GM13977 (cell line): Measurements from ENCODE around the gene SLC49A4.
"Not testable (repeated sequence)": the region's sequence is repeated elsewhere in the genome, so short reads cannot be mapped to it uniquely, and the experiment has no call there.

ENCODE experiments used
- DNase-seq: peaks from one replicate; pipeline ENCODE4 v3.0.0; 2012; ENCODE audit warnings: low spot score
- in situ Hi-C: fragments of 300-500 bp; cut with MboI; formaldehyde crosslinking; loops from one replicate; pipeline ENCODE4 v1.12.0; 2022; ENCODE audit warnings: low sequenced_read_pairs, low pct_unique_long_range_greater_than_20kb, mixed read lengths, inconsistent platforms; ENCODE audit not compliant: unreplicated experiment
- TF ChIP-seq, protein P1 (sequence below): IDR thresholded peaks from 2 replicates; pipeline ENCODE4 v1.5.1; 2012; ENCODE audit warnings: mild to moderate bottlenecking, control low read depth; ENCODE audit not compliant: insufficient read depth; ENCODE audit errors: extremely low read depth, missing control alignments

The SLC49A4 gene, protein sequence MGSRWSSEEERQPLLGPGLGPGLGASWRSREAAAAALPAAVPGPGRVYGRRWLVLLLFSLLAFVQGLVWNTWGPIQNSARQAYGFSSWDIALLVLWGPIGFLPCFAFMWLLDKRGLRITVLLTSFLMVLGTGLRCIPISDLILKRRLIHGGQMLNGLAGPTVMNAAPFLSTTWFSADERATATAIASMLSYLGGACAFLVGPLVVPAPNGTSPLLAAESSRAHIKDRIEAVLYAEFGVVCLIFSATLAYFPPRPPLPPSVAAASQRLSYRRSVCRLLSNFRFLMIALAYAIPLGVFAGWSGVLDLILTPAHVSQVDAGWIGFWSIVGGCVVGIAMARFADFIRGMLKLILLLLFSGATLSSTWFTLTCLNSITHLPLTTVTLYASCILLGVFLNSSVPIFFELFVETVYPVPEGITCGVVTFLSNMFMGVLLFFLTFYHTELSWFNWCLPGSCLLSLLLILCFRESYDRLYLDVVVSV

DNA sequence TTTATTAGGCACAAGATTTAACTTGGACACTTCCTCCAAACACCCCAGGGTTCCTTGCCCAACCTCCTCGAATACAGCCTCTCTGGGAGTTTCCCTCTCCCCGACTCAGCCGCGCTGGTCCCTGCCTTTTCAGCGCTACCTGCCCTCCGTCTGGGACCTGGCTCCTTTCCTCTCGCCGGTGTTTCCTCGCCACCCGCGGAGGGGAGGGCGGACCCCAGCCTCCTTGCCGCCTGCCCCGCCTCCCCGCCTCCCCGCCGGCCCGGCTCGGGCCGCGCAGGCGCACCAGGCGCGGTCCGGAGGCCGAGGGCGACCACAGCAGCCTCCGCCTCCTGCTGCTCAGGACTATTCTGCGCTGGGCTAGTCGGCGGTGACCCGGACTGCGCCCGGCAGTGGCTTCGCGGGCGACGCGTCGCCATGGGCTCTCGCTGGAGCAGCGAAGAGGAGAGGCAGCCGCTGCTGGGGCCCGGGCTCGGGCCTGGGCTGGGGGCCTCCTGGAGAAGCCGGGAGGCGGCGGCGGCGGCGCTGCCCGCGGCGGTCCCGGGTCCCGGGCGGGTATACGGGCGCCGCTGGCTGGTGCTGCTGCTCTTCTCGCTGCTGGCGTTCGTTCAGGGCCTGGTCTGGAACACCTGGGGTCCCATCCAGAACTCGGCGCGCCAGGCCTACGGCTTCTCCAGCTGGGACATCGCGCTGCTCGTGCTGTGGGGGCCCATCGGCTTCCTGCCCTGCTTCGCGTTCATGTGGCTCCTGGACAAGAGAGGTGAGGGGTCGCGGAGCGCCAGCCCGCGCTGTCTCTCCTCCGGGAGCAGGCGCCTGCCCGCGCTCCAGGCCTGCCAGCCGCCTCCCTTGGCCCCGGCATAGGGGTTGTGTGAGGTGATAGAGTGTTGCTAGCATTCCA lies at the start of gene SLC49A4:
SLC49A4 (plus strand) TSS at position 291 of the 895 bp plus-strand sequence; CDS start at position 415, 124 bp downstream.
- peak; percentile 95 for DNase-seq
- in situ Hi-C loops: no loop called here
- TF ChIP-seq, protein P1, sequence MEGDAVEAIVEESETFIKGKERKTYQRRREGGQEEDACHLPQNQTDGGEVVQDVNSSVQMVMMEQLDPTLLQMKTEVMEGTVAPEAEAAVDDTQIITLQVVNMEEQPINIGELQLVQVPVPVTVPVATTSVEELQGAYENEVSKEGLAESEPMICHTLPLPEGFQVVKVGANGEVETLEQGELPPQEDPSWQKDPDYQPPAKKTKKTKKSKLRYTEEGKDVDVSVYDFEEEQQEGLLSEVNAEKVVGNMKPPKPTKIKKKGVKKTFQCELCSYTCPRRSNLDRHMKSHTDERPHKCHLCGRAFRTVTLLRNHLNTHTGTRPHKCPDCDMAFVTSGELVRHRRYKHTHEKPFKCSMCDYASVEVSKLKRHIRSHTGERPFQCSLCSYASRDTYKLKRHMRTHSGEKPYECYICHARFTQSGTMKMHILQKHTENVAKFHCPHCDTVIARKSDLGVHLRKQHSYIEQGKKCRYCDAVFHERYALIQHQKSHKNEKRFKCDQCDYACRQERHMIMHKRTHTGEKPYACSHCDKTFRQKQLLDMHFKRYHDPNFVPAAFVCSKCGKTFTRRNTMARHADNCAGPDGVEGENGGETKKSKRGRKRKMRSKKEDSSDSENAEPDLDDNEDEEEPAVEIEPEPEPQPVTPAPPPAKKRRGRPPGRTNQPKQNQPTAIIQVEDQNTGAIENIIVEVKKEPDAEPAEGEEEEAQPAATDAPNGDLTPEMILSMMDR: no peak

DNA sequence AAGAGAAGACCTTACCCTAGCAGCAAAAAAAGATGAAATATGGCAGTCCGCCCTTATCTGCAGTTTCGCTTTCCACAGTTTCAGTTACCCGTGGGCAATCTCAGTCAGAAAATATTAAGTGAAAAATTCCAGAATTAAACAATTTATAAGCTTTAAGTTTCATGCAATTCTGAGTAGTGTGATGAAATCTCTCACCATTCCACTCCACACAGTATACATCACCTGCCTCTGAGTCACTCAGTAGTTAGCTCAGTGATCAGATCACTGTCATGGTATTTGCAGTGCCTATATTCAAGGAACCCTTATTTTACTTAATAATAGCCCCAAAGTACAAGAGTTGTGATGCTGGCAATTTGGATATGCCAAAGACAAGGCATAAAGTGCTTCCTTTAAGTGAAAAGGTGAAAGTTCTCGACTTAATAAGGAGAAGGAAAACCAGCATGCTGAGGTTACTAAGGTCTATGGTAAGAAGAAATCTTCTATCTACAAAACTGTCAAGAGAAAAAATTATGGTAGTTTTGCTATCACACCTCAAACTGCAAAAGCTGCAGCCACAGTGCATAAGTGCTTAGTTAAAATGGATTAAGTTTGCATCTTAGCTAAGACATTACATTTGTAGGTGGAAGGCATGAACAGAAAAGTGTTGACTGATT lies 49.4 kb upstream of the SLC49A4 start:
- in situ Hi-C loops: no loop called here
- no peak for DNase-seq

DNA sequence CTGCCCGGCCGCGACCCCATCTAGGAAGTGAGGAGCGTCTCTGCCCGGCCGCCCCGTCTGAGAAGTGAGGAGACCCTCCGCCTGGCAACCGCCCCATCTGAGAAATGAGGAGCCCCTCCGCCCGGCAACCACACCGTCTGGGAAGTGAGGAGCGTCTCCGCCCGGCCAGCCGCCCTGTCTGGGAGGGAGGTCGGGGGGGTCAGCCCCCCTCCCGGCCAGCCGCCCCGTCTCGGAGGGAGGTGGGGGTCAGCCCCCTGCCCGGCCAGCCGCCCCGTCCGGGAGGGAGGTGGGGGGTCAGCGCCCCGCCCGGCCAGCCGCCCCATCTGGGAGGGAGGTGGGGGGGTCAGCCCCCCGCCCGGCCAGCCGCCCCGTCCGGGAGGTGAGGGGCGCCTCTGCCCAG lies 47.6 kb upstream of the SLC49A4 start:
- in situ Hi-C loops, DNase-seq: not testable (repeated sequence)

More for the DNA sequence above, 49.4 kb upstream of the SLC49A4 start:
- TF ChIP-seq, protein P1: no peak

DNA sequence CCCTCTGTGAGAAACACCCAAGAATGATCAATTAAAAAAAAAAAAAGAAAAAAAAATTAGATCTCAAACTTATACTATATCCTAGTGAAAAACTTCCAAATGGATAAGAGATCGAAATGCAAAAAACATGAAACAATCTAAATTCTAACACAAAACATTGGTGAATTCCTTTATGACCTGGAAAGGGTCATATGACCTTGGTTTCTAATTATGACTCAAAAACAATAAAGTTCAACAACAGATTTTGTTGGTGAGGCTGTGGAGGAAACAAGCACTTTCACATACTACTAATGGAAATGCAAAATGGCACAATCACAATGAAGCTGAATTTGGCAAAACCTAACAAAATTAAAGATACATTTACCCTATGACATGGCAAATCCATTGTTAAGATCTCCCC lies 46.5 kb upstream of the SLC49A4 start:
- DNase-seq: no peak
- in situ Hi-C loops: no loop called here
- TF ChIP-seq, protein P1: no peak

DNA sequence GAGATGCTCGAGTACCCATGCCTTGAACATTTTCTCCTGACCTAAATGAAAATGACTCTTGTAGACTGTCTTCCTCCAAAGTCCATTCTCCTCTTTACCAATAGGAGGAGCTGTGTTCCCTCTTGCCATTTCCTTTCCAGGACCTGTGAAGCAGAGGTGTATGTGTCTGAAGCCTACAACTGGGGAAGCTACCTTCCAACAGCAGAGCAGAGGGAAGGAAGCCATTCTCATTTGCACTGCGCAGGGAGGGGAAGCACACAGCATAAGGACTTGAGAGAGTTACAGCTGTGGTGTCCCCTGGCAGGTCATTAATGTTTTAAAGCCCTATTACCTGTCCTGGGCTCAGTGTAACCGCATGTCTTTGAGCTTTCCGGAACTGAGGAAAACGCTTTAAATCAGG lies 39.9 kb upstream of the SLC49A4 start:
- in situ Hi-C loops: no loop called here
- TF ChIP-seq, protein P1: peak; percentile 78
- DNase-seq: peak; percentile 55

DNA sequence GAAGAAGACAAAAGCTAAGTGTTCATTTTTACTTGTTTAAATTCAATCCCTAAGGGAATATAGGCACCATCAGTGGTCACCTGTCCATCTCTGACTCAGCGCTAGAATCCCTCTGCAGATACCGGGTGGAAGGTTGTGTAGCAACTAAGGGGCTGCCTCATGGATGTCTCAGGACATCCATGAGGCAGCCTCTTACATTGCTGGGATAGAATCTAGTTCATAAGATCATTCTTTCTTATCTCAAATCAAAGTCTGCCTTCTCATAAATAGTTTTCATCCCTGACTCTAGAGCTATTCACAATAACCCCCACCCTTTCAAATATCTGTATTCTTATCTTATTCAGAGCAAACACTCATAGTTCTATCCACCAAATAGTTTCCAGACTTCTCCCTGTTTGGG lies 39.4 kb upstream of the SLC49A4 start:
- in situ Hi-C loops: no loop called here
- no peak for DNase-seq
- TF ChIP-seq, protein P1: no peak
